Measurements from ENCODE around the gene DDR1.

DDR1 gene

GRCh38 chr6:30844118-30844535, 40.2 kb upstream of the DDR1 start:
- no peak for TF ChIP-seq GATA2 (IDR thresholded peaks at IDR 0.05; ENCODE audit: low read depth, low read length)
- TF ChIP-seq GATA3 (IDR thresholded peaks at IDR 0.05; ENCODE audit: low read depth, low read length) = no peak

- no peak for TF ChIP-seq GATA2 (IDR thresholded peaks at IDR 0.05; ENCODE audit: low read depth, low read length)
These were observed 39.1 kb upstream of the DDR1 start for GRCh38 chr6:30845183-30845582.

- TF ChIP-seq GATA2 (IDR thresholded peaks at IDR 0.05; ENCODE audit: low read depth, low read length) = no peak
- TF ChIP-seq GATA3 (IDR thresholded peaks at IDR 0.05; ENCODE audit: low read depth, low read length) = no peak
These were observed 36.8 kb upstream of the DDR1 start for GRCh38 chr6:30847421-30847970.

GRCh38 chr6:30847971-30848436, 36.3 kb upstream of the DDR1 start:
- no peak for TF ChIP-seq GATA2 (IDR thresholded peaks at IDR 0.05; ENCODE audit: low read depth, low read length)
- no peak for TF ChIP-seq GATA3 (IDR thresholded peaks at IDR 0.05; ENCODE audit: low read depth, low read length)

GRCh38 chr6:30849903-30850651, 34.2 kb upstream of the DDR1 start:
- TF ChIP-seq GATA3 (IDR thresholded peaks at IDR 0.05; ENCODE audit: low read depth, low read length) (no peak), GATA2 (IDR thresholded peaks at IDR 0.05; ENCODE audit: low read depth, low read length) (no peak)

- TF ChIP-seq GATA3 (IDR thresholded peaks at IDR 0.05; ENCODE audit: low read depth, low read length) = no peak
- no peak for TF ChIP-seq GATA2 (IDR thresholded peaks at IDR 0.05; ENCODE audit: low read depth, low read length)
These were observed 29.9 kb upstream of the DDR1 start for GRCh38 chr6:30854285-30855040.

- no peak for TF ChIP-seq GATA3 (IDR thresholded peaks at IDR 0.05; ENCODE audit: low read depth, low read length)
- TF ChIP-seq GATA2 (IDR thresholded peaks at IDR 0.05; ENCODE audit: low read depth, low read length) = no peak
These were observed 28.8 kb upstream of the DDR1 start for GRCh38 chr6:30855429-30856075.

GRCh38 chr6:30857112-30857511, 27.2 kb upstream of the DDR1 start:
- TF ChIP-seq GATA2 (IDR thresholded peaks at IDR 0.05; ENCODE audit: low read depth, low read length) = no peak
- no peak for TF ChIP-seq GATA3 (IDR thresholded peaks at IDR 0.05; ENCODE audit: low read depth, low read length)

- TF ChIP-seq GATA3 (IDR thresholded peaks at IDR 0.05; ENCODE audit: low read depth, low read length) = no peak
These were observed 26.8 kb upstream of the DDR1 start for GRCh38 chr6:30857549-30857948.

GRCh38 chr6:30861257-30862048, 22.9 kb upstream of the DDR1 start:
- TF ChIP-seq GATA3 (IDR thresholded peaks at IDR 0.05; ENCODE audit: low read depth, low read length) (no peak), GATA2 (IDR thresholded peaks at IDR 0.05; ENCODE audit: low read depth, low read length) (no peak)

GRCh38 chr6:30862156-30862875, 22.0 kb upstream of the DDR1 start:
- TF ChIP-seq GATA3 (IDR thresholded peaks at IDR 0.05; ENCODE audit: low read depth, low read length) (no peak), GATA2 (IDR thresholded peaks at IDR 0.05; ENCODE audit: low read depth, low read length) (no peak)

GRCh38 chr6:30864325-30864724, 20.0 kb upstream of the DDR1 start:
- TF ChIP-seq GATA3 (IDR thresholded peaks at IDR 0.05; ENCODE audit: low read depth, low read length) = no peak
- TF ChIP-seq GATA2 (IDR thresholded peaks at IDR 0.05; ENCODE audit: low read depth, low read length) = no peak

GRCh38 chr6:30870546-30870945, 13.8 kb upstream of the DDR1 start:
- TF ChIP-seq GATA2 (IDR thresholded peaks at IDR 0.05; ENCODE audit: low read depth, low read length) = no peak

Data from SH-SY5Y (cell line).